K562 (cell line): Measurements from ENCODE around the gene ATAD3C. TPM values are rescaled to one million over a fixed set of nuclear protein-coding genes. Genes with fewer than 3 reads are reported as not detected.
A peak's percentile ranks its signal among the peaks of the same experiment; 100 is the strongest.

Experiments used
- CREB1 ChIP-seq, 2 experiments: sonication (generic) in 1 of 2; formaldehyde crosslinking in 1 of 2; IDR thresholded peaks; 2 replicates each; pipeline versions ENCODE4 v1.6.1 to v1.8.0; 2012 to 2022; ENCODE audit warnings: inconsistent platforms in 1 of 2, mild to moderate bottlenecking in 1 of 2, missing genetic modification reagents in 1 of 2, moderate library complexity in 1 of 2
- DNMT1 ChIP-seq: fragments of 450-650 bp; IDR thresholded peaks from 2 replicates; pipeline ENCODE4 v1.6.1; 2016; ENCODE audit warnings: antibody characterized with exemption, mild to moderate bottlenecking
- ERF ChIP-seq: fragments of 450-650 bp; formaldehyde crosslinking; IDR thresholded peaks from 2 replicates; pipeline ENCODE4 v1.4.0; 2020; ENCODE audit warnings: mild to moderate bottlenecking, mixed read lengths
- ETS2 ChIP-seq: IDR thresholded peaks from 2 replicates; pipeline ENCODE4 v1.6.1; 2016; ENCODE audit warnings: borderline replicate concordance, missing genetic modification characterization, mild to moderate bottlenecking, moderate library complexity, missing compliant biosample characterization; ENCODE audit not compliant: poor library complexity, severe bottlenecking
- FOXA3 ChIP-seq, 2 experiments: fragments of 450-650 bp in 1 of 2; sonication (generic) in 1 of 2; formaldehyde crosslinking; IDR thresholded peaks in 1 of 2; conservative IDR thresholded peaks in 1 of 2; 2 replicates each; pipeline versions ENCODE4 v1.4.0 to v1.8.0; 2020 to 2022; ENCODE audit warnings: mild to moderate bottlenecking in 2 of 2, missing genetic modification reagents in 1 of 2
- KAT2B ChIP-seq: IDR thresholded peaks from one replicate; pipeline ENCODE4 v1.6.1; 2012; ENCODE audit warnings: low read depth, mild to moderate bottlenecking, control low read depth, inconsistent platforms, low read length, moderate library complexity
- MAZ ChIP-seq, 2 experiments: fragments of 450-650 bp in 1 of 2; sonication (generic) in 1 of 2; formaldehyde crosslinking; IDR thresholded peaks in 1 of 2; conservative IDR thresholded peaks in 1 of 2; 2 replicates each; pipeline versions ENCODE4 v1.4.0 to v1.5.0; 2020; ENCODE audit warnings: mild to moderate bottlenecking in 1 of 2, missing genetic modification reagents in 1 of 2
- MTF1 ChIP-seq: fragments of 250-450 bp; sonication (Bioruptor Pico); IDR thresholded peaks from 2 replicates; pipeline ENCODE4 v1.9.0; 2021; ENCODE audit warnings: moderate library complexity, mild to moderate bottlenecking, inconsistent platforms, borderline replicate concordance
- NFXL1 ChIP-seq: fragments of 450-650 bp; formaldehyde crosslinking; IDR thresholded peaks from 2 replicates; pipeline ENCODE4 v1.4.0; 2021; ENCODE audit warnings: mild to moderate bottlenecking
- POU5F1 ChIP-seq: fragments of 150-350 bp; IDR thresholded peaks from 2 replicates; pipeline ENCODE4 v1.6.1; 2014; ENCODE audit warnings: borderline replicate concordance, low read length, low read depth, mild to moderate bottlenecking; ENCODE audit not compliant: partially characterized antibody
- PURB ChIP-seq: sonication (generic); formaldehyde crosslinking; IDR thresholded peaks from 2 replicates; pipeline ENCODE4 v1.9.0; 2021; ENCODE audit warnings: low read depth, mild to moderate bottlenecking, missing genetic modification reagents
- RAD51 ChIP-seq: fragments of 450-650 bp; IDR thresholded peaks from 2 replicates; pipeline ENCODE4 v1.7.1; 2016; ENCODE audit warnings: low read depth, mild to moderate bottlenecking, borderline replicate concordance
- RBM25 ChIP-seq: fragments of 200-400 bp; formaldehyde crosslinking; IDR thresholded peaks from 2 replicates; pipeline ENCODE4 v1.6.1; 2018; ENCODE audit warnings: low read length, low read depth, moderate library complexity; ENCODE audit not compliant: severe bottlenecking
- SETDB1 ChIP-seq: IDR thresholded peaks from one replicate; pipeline ENCODE4 v1.6.1; 2012; ENCODE audit warnings: low read length, control low read depth, inconsistent platforms
- YBX1 ChIP-seq: fragments of 450-650 bp; IDR thresholded peaks from 2 replicates; pipeline ENCODE4 v1.7.1; 2016; ENCODE audit warnings: mild to moderate bottlenecking
- ZBTB8A ChIP-seq: fragments of 450-650 bp; IDR thresholded peaks from 2 replicates; pipeline ENCODE4 v1.6.1; 2018; ENCODE audit warnings: mild to moderate bottlenecking, moderate library complexity; ENCODE audit not compliant: partially characterized antibody
- ZNF121 ChIP-seq: sonication (generic); formaldehyde crosslinking; conservative IDR thresholded peaks from 2 replicates; pipeline ENCODE4 v1.8.0; 2022; ENCODE audit warnings: missing genetic modification reagents
- ZNF174 ChIP-seq: fragments of 250-450 bp; sonication (Bioruptor Pico); IDR thresholded peaks from 2 replicates; pipeline ENCODE4 v1.4.0; 2020; ENCODE audit warnings: mild to moderate bottlenecking
- polyA plus RNA-seq, 8 experiments: library from polyadenylated mRNA; depleted of rRNA in 4 of 8; stranded (reverse) in 5 of 8; unstranded in 3 of 8; fragments of >200 nt; fragmentation: Nextera tagmentation in 2 of 8; fragmentation: Illumina TruSeq in 1 of 8; extraction: Ambion mirVana in 2 of 8; extraction: Trizol in 1 of 8; gene quantifications; 2 replicates each; pipeline versions ENCODE4 v1.2.1 to v1.2.3, GENCODE V29; 2011 to 2014; ENCODE audit warnings: inconsistent platforms in 1 of 8, missing spikeins in 1 of 8
- total RNA-seq, 7 experiments: library from RNA; depleted of rRNA in 6 of 7; stranded (reverse); fragments of >200 nt in 6 of 7; fragmentation: Illumina TruSeq in 2 of 7; extraction: Trizol in 2 of 7; gene quantifications; 2 replicates each; pipeline versions ENCODE4 v1.2.1 to v1.2.3, GENCODE V29; 2011 to 2021; ENCODE audit warnings: low replicate concordance in 1 of 7
- TF ChIP-seq, protein P1 (sequence below): fragments of 150-350 bp; IDR thresholded peaks from 2 replicates; pipeline ENCODE4 v1.6.1; 2014; ENCODE audit warnings: low read depth, mild to moderate bottlenecking, low read length, borderline replicate concordance
- TF ChIP-seq, protein P2 (sequence below): fragments of 450-650 bp; formaldehyde crosslinking; IDR thresholded peaks from 2 replicates; pipeline ENCODE4 v1.4.0; 2022; ENCODE audit warnings: missing genetic modification characterization
- TF ChIP-seq, protein P3 (sequence below): sonication (generic); formaldehyde crosslinking; IDR thresholded peaks from 2 replicates; pipeline ENCODE4 v1.8.1; 2023; ENCODE audit warnings: mild to moderate bottlenecking, missing genetic modification reagents

ATAD3C gene
- total and polyA plus RNA-seq, 9 of the 15 experiments (the other 6 are each of a cell fraction or from before 2014, with no cell fraction given), result 0.03 to 0.18 TPM; not detected in 7

DNA sequence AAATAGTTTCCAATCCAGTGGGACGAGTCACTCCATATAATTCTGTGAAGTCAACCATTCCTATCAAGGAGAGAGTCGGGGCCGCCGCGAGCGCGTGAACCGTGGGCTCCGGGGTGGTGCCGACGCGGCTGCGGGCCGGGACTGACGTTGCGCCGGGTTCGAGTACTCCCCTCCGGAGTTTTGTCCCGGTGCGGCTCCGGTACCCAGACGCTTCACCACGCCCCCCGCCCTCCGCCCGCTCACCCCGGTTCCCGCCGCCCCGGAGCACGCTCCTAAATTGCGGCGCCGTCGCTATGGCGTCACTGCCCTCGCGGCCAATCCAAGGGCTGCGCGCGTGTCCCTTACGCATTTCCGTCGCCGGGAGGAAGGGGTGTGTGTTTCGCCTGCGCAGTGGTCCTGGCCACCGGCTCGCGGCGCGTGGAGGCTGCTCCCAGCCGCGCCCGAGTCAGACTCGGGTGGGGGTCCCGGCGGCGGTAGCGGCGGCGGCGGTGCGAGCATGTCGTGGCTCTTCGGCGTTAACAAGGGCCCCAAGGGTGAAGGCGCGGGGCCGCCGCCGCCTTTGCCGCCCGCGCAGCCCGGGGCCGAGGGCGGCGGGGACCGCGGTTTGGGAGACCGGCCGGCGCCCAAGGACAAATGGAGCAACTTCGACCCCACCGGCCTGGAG lies 22.0 kb downstream of the ATAD3C start, which contains the start of gene ATAD3B (continued):
- TF ChIP-seq, protein P1, sequence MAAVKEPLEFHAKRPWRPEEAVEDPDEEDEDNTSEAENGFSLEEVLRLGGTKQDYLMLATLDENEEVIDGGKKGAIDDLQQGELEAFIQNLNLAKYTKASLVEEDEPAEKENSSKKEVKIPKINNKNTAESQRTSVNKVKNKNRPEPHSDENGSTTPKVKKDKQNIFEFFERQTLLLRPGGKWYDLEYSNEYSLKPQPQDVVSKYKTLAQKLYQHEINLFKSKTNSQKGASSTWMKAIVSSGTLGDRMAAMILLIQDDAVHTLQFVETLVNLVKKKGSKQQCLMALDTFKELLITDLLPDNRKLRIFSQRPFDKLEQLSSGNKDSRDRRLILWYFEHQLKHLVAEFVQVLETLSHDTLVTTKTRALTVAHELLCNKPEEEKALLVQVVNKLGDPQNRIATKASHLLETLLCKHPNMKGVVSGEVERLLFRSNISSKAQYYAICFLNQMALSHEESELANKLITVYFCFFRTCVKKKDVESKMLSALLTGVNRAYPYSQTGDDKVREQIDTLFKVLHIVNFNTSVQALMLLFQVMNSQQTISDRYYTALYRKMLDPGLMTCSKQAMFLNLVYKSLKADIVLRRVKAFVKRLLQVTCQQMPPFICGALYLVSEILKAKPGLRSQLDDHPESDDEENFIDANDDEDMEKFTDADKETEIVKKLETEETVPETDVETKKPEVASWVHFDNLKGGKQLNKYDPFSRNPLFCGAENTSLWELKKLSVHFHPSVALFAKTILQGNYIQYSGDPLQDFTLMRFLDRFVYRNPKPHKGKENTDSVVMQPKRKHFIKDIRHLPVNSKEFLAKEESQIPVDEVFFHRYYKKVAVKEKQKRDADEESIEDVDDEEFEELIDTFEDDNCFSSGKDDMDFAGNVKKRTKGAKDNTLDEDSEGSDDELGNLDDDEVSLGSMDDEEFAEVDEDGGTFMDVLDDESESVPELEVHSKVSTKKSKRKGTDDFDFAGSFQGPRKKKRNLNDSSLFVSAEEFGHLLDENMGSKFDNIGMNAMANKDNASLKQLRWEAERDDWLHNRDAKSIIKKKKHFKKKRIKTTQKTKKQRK, result no peak
- TF ChIP-seq KAT2B (no peak), SETDB1 (no peak), RAD51 (no peak), ETS2 (tag) (no peak), CREB1 (IDR thresholded peaks at IDR 0.05) (peak; percentile 99), CREB1 (CRISPR knock-in tag; IDR thresholded peaks at IDR 0.05) (peak; percentile 99), ZNF121 (no peak), ZNF174 (CRISPR knock-in tag) (no peak), PURB (CRISPR knock-in tag) (no peak), FOXA3 (CRISPR knock-in tag; conservative IDR thresholded peaks at IDR 0.05 in 1 of 2, IDR thresholded peaks at IDR 0.05 in 1 of 2) (no peak), NFXL1 (CRISPR knock-in tag) (no peak), DNMT1 (no peak), RBM25 (peak; percentile 81), MTF1 (no peak), ERF (CRISPR knock-in tag) (peak; percentile 66; the same call in 1 of the 2 replicates), ZBTB8A (no peak), MAZ (CRISPR knock-in tag; conservative IDR thresholded peaks at IDR 0.05 in 1 of 2, IDR thresholded peaks at IDR 0.05 in 1 of 2) (peak; percentile 84 to 86), YBX1 (no peak), POU5F1 (no peak)
- TF ChIP-seq, protein P2, sequence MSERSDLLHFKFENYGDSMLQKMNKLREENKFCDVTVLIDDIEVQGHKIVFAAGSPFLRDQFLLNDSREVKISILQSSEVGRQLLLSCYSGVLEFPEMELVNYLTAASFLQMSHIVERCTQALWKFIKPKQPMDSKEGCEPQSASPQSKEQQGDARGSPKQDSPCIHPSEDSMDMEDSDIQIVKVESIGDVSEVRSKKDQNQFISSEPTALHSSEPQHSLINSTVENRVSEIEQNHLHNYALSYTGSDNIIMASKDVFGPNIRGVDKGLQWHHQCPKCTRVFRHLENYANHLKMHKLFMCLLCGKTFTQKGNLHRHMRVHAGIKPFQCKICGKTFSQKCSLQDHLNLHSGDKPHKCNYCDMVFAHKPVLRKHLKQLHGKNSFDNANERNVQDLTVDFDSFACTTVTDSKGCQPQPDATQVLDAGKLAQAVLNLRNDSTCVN (CRISPR knock-in tag), result no peak
- TF ChIP-seq, protein P3, sequence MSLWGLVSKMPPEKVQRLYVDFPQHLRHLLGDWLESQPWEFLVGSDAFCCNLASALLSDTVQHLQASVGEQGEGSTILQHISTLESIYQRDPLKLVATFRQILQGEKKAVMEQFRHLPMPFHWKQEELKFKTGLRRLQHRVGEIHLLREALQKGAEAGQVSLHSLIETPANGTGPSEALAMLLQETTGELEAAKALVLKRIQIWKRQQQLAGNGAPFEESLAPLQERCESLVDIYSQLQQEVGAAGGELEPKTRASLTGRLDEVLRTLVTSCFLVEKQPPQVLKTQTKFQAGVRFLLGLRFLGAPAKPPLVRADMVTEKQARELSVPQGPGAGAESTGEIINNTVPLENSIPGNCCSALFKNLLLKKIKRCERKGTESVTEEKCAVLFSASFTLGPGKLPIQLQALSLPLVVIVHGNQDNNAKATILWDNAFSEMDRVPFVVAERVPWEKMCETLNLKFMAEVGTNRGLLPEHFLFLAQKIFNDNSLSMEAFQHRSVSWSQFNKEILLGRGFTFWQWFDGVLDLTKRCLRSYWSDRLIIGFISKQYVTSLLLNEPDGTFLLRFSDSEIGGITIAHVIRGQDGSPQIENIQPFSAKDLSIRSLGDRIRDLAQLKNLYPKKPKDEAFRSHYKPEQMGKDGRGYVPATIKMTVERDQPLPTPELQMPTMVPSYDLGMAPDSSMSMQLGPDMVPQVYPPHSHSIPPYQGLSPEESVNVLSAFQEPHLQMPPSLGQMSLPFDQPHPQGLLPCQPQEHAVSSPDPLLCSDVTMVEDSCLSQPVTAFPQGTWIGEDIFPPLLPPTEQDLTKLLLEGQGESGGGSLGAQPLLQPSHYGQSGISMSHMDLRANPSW (CRISPR knock-in tag), result no peak
